ENCODE data around the gene HS2ST1. TPM values are rescaled to one million over a fixed set of nuclear protein-coding genes. Genes with fewer than 3 reads are reported as not detected.

Gene HS2ST1
- total RNA-seq, 1 experiment from 2014 or later = 30.1 TPM

- TF ChIP-seq EZH2phosphoT487 (IDR thresholded peaks at IDR 0.05; ENCODE audit: borderline replicate concordance) (no peak), POLR2AphosphoS5 (IDR thresholded peaks at IDR 0.05; ENCODE audit: low read depth, low read length) (no peak), ZFX (IDR thresholded peaks at IDR 0.05) (no peak), ELF1 (IDR thresholded peaks at IDR 0.05; ENCODE audit: borderline replicate concordance, low read depth) (no peak), YY1 (IDR thresholded peaks at IDR 0.05; ENCODE audit: extremely low read depth, insufficient replicate concordance, low read depth, low read length) (no peak), EZH2 (IDR thresholded peaks at IDR 0.05) (no peak), CEBPB (IDR thresholded peaks at IDR 0.05; ENCODE audit: low read depth) (no peak), JUND (IDR thresholded peaks at IDR 0.05) (no peak), EGR1 (IDR thresholded peaks at IDR 0.05; ENCODE audit: low read depth) (no peak), REST (IDR thresholded peaks at IDR 0.05; ENCODE audit: low read depth) (no peak), CTCF (IDR thresholded peaks at IDR 0.05 in 2 of 3, conservative IDR thresholded peaks at IDR 0.05 in 1 of 3; ENCODE audit: borderline replicate concordance in 1 of 3, insufficient read depth in 1 of 3, low read depth in 2 of 3, low read length in 2 of 3) (no peak), RAD21 (IDR thresholded peaks at IDR 0.05; ENCODE audit: low read depth) (no peak), ZBTB33 (IDR thresholded peaks at IDR 0.05; ENCODE audit: extremely low read depth, insufficient replicate concordance, low read length) (no peak), TCF7L2 (IDR thresholded peaks at IDR 0.05; ENCODE audit: borderline replicate concordance, extremely low read depth, insufficient read depth, insufficient read length) (no peak), ATF3 (IDR thresholded peaks at IDR 0.05) (no peak), SP1 (IDR thresholded peaks at IDR 0.05; ENCODE audit: low read depth) (no peak), SIN3A (IDR thresholded peaks at IDR 0.05; ENCODE audit: low read depth) (no peak), CBX3 (IDR thresholded peaks at IDR 0.05; ENCODE audit: low read depth) (no peak), SRF (IDR thresholded peaks at IDR 0.05; ENCODE audit: low read depth) (no peak), MAX (IDR thresholded peaks at IDR 0.05) (no peak)
- Histone ChIP-seq H3K27ac (ENCODE audit: low read depth, low read length) (no peak overlapping the region), H3K9me3 (ENCODE audit: control insufficient read depth in 1 of 2, insufficient read depth in 1 of 2, low read depth in 1 of 2, low read length in 2 of 2) (no peaks in the 10 kb centered on the region), H3K4me3 (replicated peaks in 1 of 2; ENCODE audit: low read depth in 1 of 2, low read length in 2 of 2) (no peak overlapping the region), H3K4me2 (ENCODE audit: low read length) (no peak overlapping the region), H3K4me1 (ENCODE audit: control insufficient read depth in 1 of 2, insufficient read depth in 2 of 2, low read length in 2 of 2) (no peaks in the 10 kb centered on the region), H3K27me3 (ENCODE audit: insufficient read depth, low read length) (no peaks in the 10 kb centered on the region), H2AFZ (ENCODE audit: low read depth, low read length, poor library complexity, severe bottlenecking) (no peak overlapping the region), H4K20me1 (ENCODE audit: insufficient read depth) (no peaks in the 10 kb centered on the region), H3K79me2 (ENCODE audit: insufficient read depth, low read length) (no peaks in the 10 kb centered on the region), H3K9me2 (ENCODE audit: insufficient read depth) (no peaks in the 10 kb centered on the region), H3K9ac (ENCODE audit: low read length) (no peak overlapping the region), H3K36me3 (ENCODE audit: control insufficient read depth in 1 of 2, insufficient read depth in 2 of 2, low read length in 2 of 2) (no peaks in the 10 kb centered on the region)
- BruUV-seq (replicated peaks) = no TSS peak
- ATAC-seq (no peak), DNase-seq (ENCODE audit: low read depth, low spot score) (no peak)
- ChIA-PET CTCF (no interaction called here), POLR2A (no interaction called here), RAD21 (ENCODE audit: low non-redundant PET in 1 of 2, low total read pairs in 2 of 2, uncharacterized antibody in 2 of 2, unreplicated experiment in 2 of 2) (no interaction called here)
- intact Hi-C loops (cut with micrococcal nuclease) = no loop called here
These were observed 130.4 kb downstream of the HS2ST1 start for GRCh38 chr1:87044840-87045239.

Measured in HCT116 (cell line).